ENCODE measurements around the gene EIF2S3. TPM values are rescaled to one million over a fixed set of nuclear protein-coding genes. Genes with fewer than 3 reads are reported as not detected.

Gene EIF2S3
- total and polyA plus RNA-seq, 10 of the 15 experiments (the other 5 are each of a cell fraction or from before 2014, with no cell fraction given) = 115 to 385 (median 201) TPM

DNA sequence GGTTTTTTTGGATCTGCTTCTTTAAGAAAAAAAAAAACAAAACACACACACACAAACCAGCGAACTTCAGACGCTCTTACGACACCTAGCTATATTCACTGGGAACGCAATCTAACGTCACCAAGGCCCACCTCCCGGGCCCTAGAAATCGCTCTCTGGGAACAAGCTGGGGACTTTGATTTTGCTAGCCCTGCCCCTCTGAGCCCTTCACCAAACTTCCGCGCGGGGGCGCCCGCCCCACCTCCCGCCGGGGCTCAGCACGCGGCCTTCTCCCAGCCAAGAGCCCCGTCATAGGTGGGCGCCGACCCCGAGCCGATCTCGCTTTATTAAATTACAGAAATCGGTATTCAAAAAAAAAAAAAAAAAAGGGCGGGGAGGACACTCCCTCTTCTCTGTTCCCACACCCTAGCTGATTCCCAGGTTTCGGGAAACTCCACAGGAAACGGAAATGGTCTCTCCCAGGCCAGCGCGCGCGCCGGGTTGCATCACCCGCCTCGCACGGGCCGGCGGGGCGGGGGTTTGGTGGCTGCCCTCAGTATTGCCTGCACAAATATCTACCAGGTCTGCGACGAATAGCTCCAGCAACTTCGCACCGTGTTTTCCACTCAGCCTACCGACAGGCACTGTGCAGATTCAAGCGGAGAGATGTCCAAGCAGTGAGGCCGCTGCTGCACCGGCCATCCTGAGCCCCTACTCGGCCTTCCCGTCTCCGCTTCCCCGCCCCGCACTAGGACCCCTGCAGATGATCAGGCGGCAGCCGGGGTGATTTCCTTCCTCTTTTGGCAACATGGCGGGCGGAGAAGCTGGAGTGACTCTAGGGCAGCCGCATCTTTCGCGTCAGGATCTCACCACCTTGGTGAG is at the start of gene EIF2S3 (continued):
- TF ChIP-seq, protein P1, sequence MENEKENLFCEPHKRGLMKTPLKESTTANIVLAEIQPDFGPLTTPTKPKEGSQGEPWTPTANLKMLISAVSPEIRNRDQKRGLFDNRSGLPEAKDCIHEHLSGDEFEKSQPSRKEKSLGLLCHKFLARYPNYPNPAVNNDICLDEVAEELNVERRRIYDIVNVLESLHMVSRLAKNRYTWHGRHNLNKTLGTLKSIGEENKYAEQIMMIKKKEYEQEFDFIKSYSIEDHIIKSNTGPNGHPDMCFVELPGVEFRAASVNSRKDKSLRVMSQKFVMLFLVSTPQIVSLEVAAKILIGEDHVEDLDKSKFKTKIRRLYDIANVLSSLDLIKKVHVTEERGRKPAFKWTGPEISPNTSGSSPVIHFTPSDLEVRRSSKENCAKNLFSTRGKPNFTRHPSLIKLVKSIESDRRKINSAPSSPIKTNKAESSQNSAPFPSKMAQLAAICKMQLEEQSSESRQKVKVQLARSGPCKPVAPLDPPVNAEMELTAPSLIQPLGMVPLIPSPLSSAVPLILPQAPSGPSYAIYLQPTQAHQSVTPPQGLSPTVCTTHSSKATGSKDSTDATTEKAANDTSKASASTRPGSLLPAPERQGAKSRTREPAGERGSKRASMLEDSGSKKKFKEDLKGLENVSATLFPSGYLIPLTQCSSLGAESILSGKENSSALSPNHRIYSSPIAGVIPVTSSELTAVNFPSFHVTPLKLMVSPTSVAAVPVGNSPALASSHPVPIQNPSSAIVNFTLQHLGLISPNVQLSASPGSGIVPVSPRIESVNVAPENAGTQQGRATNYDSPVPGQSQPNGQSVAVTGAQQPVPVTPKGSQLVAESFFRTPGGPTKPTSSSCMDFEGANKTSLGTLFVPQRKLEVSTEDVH (IDR thresholded peaks at IDR 0.05; ENCODE audit: low read depth, partially characterized antibody) = no peak
- TF ChIP-seq, protein P2, sequence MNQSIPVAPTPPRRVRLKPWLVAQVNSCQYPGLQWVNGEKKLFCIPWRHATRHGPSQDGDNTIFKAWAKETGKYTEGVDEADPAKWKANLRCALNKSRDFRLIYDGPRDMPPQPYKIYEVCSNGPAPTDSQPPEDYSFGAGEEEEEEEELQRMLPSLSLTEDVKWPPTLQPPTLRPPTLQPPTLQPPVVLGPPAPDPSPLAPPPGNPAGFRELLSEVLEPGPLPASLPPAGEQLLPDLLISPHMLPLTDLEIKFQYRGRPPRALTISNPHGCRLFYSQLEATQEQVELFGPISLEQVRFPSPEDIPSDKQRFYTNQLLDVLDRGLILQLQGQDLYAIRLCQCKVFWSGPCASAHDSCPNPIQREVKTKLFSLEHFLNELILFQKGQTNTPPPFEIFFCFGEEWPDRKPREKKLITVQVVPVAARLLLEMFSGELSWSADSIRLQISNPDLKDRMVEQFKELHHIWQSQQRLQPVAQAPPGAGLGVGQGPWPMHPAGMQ (IDR thresholded peaks at IDR 0.05; ENCODE audit: borderline replicate concordance) = peak; percentile 96
- TF ChIP-seq TCF3 (IDR thresholded peaks at IDR 0.05; ENCODE audit: borderline replicate concordance, insufficient read depth, low read depth, low read length) (peak; percentile 15; the same call in 1 of the 2 replicates), RB1 (IDR thresholded peaks at IDR 0.05; ENCODE audit: borderline replicate concordance) (peak; percentile 93), BHLHE40 (IDR thresholded peaks at IDR 0.05; ENCODE audit: borderline replicate concordance in 1 of 2, low read depth in 2 of 2, low read length in 1 of 2) (peak; percentile 97 to 98), CREM (IDR thresholded peaks at IDR 0.05; ENCODE audit: low read depth) (peak; percentile 69), EP300 (IDR thresholded peaks at IDR 0.05; ENCODE audit: borderline replicate concordance in 1 of 2, control insufficient read depth in 1 of 2, low read depth in 2 of 2, low read length in 2 of 2) (peak; percentile 34 to 66; a peak in 3 of 4 replicates), ESRRA (IDR thresholded peaks at IDR 0.05; ENCODE audit: low read length) (0 out of 2 replicates have a peak, but pooled peaks have one; percentile 61), SPI1 (IDR thresholded peaks at IDR 0.05; ENCODE audit: borderline replicate concordance, insufficient read depth, low read depth, low read length) (peak; percentile 53; the same call in 1 of the 2 replicates), SUPT20H (IDR thresholded peaks at IDR 0.05; ENCODE audit: borderline replicate concordance, control insufficient read depth, low read depth, low read length) (no peak), ZNF274 (IDR thresholded peaks at IDR 0.05; ENCODE audit: insufficient read depth, insufficient read length) (no peak), TBL1XR1 (IDR thresholded peaks at IDR 0.05; ENCODE audit: low read depth, low read length) (peak; percentile 94), CHD4 (IDR thresholded peaks at IDR 0.05) (no peak), RAD21 (IDR thresholded peaks at IDR 0.05; ENCODE audit: insufficient read depth, low read depth, low read length) (peak; percentile 41)
- TF ChIP-seq, protein P3, sequence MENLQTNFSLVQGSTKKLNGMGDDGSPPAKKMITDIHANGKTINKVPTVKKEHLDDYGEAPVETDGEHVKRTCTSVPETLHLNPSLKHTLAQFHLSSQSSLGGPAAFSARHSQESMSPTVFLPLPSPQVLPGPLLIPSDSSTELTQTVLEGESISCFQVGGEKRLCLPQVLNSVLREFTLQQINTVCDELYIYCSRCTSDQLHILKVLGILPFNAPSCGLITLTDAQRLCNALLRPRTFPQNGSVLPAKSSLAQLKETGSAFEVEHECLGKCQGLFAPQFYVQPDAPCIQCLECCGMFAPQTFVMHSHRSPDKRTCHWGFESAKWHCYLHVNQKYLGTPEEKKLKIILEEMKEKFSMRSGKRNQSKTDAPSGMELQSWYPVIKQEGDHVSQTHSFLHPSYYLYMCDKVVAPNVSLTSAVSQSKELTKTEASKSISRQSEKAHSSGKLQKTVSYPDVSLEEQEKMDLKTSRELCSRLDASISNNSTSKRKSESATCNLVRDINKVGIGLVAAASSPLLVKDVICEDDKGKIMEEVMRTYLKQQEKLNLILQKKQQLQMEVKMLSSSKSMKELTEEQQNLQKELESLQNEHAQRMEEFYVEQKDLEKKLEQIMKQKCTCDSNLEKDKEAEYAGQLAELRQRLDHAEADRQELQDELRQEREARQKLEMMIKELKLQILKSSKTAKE (IDR thresholded peaks at IDR 0.05; ENCODE audit: low read depth, poor library complexity, severe bottlenecking) = peak; percentile 62
- TF ChIP-seq, protein P4, sequence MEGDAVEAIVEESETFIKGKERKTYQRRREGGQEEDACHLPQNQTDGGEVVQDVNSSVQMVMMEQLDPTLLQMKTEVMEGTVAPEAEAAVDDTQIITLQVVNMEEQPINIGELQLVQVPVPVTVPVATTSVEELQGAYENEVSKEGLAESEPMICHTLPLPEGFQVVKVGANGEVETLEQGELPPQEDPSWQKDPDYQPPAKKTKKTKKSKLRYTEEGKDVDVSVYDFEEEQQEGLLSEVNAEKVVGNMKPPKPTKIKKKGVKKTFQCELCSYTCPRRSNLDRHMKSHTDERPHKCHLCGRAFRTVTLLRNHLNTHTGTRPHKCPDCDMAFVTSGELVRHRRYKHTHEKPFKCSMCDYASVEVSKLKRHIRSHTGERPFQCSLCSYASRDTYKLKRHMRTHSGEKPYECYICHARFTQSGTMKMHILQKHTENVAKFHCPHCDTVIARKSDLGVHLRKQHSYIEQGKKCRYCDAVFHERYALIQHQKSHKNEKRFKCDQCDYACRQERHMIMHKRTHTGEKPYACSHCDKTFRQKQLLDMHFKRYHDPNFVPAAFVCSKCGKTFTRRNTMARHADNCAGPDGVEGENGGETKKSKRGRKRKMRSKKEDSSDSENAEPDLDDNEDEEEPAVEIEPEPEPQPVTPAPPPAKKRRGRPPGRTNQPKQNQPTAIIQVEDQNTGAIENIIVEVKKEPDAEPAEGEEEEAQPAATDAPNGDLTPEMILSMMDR (IDR thresholded peaks at IDR 0.05 in 2 of 3, conservative IDR thresholded peaks at IDR 0.05 in 1 of 3; ENCODE audit: control insufficient read depth in 2 of 3, extremely low read depth in 1 of 3, insufficient read depth in 1 of 3, low read depth in 3 of 3, low read length in 3 of 3) = peak; percentile 64 to 80 (median 74)
- TF ChIP-seq, protein P5, sequence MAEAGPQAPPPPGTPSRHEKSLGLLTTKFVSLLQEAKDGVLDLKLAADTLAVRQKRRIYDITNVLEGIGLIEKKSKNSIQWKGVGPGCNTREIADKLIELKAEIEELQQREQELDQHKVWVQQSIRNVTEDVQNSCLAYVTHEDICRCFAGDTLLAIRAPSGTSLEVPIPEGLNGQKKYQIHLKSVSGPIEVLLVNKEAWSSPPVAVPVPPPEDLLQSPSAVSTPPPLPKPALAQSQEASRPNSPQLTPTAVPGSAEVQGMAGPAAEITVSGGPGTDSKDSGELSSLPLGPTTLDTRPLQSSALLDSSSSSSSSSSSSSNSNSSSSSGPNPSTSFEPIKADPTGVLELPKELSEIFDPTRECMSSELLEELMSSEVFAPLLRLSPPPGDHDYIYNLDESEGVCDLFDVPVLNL (IDR thresholded peaks at IDR 0.05; ENCODE audit: low read depth, low read length) = 0 out of 2 replicates have a peak, but pooled peaks have one; percentile 44
